Lower leg skin (tissue), 4 donors: ENCODE measurements around the gene LYZL2. TPM values are rescaled to one million over a fixed set of nuclear protein-coding genes. Genes with fewer than 3 reads are reported as not detected.
"Not testable (repeated sequence)": the region's sequence is repeated elsewhere in the genome, so short reads cannot be mapped to it uniquely, and the experiment has no call there.

ENCODE experiments used
- DNase-seq, 2 donors: peaks; one replicate each; pipeline ENCODE4 v3.0.0-alpha.2; 2019; ENCODE audit warnings: low spot score in 2 of 2
- H3K4me3 ChIP-seq: fragments of 200-600 bp; sonication (generic); 2 replicates; pipeline ENCODE4 v1.5.1; 2017; ENCODE audit warnings: mild to moderate bottlenecking, low read depth; ENCODE audit not compliant: poor library complexity, severe bottlenecking
- CTCF ChIP-seq, 3 donors: fragments of 450-650 bp; IDR thresholded peaks; one replicate each; pipeline ENCODE4 v1.5.1; 2016; ENCODE audit warnings: antibody characterized with exemption in 3 of 3, mild to moderate bottlenecking in 3 of 3, moderate library complexity in 2 of 3
- POLR2A ChIP-seq, 2 donors: fragments of 450-650 bp; IDR thresholded peaks; one replicate each; pipeline ENCODE4 v1.6.1; 2016 to 2017; ENCODE audit warnings: antibody characterized with exemption in 2 of 2, mild to moderate bottlenecking in 1 of 2, moderate library complexity in 1 of 2
- WGBS, 2 donors: methylation state at CpG; one replicate each; pipeline ENCODE4 v1.1.5; 2018; 5-methylcytosine and 5-hydroxymethylcytosine counted together
- intact Hi-C: fragments of 100-400 bp; cut with DNase I; formaldehyde crosslinking; loops from one replicate; pipeline ENCODE4 v1.15.0; 2023; ENCODE audit warnings: low total_unique reads
- total RNA-seq, 4 donors: library from RNA; depleted of rRNA; stranded (reverse); fragments of >200 nt; gene quantifications; one replicate each; pipeline ENCODE4 v1.1.0, GENCODE V29; 2016

The LYZL2 gene
- total RNA-seq, 4 donors from 2014 or later, result not detected

- WGBS, 2 donors, result 60 to 65% methylated on average over 8 of the region's 8 CpGs
- DNase-seq, result no peak
- H3K4me3 ChIP-seq, result no peak overlapping the region
- TF ChIP-seq CTCF (IDR thresholded peaks at IDR 0.05) (no peak), POLR2A (IDR thresholded peaks at IDR 0.05) (no peak)
- intact Hi-C loops, result no loop called here
Measured at GRCh38 chr10:30647089-30647488, 17.5 kb upstream of the LYZL2 start.

- intact Hi-C loops, result no loop called here
- 15 to 20% methylated on average over 2 to 15 of the region's 15 CpGs for WGBS, 2 donors
- DNase-seq, result no peak
- no peak overlapping the region for H3K4me3 ChIP-seq
- no peak for TF ChIP-seq CTCF (IDR thresholded peaks at IDR 0.05)
- TF ChIP-seq POLR2A (IDR thresholded peaks at IDR 0.05), result no peak
Measured at GRCh38 chr10:30645340-30645827, 15.8 kb upstream of the LYZL2 start.

GRCh38 chr10:30644408-30644861, 14.9 kb upstream of the LYZL2 start:
- H3K4me3 ChIP-seq, DNase-seq, intact Hi-C loops: not testable (repeated sequence)
- WGBS, 2 donors, result 73 to 78% methylated on average over 5 of the region's 5 CpGs

GRCh38 chr10:30643557-30644199, 14.1 kb upstream of the LYZL2 start:
- 69 to 73% methylated on average over 11 to 12 of the region's 12 CpGs for WGBS, 2 donors
- DNase-seq, H3K4me3 ChIP-seq, intact Hi-C loops: not testable (repeated sequence)

GRCh38 chr10:30642856-30643255, 13.3 kb upstream of the LYZL2 start:
- DNase-seq, intact Hi-C loops, H3K4me3 ChIP-seq: not testable (repeated sequence)
- 71 to 77% methylated on average over 6 to 10 of the region's 13 CpGs for WGBS, 2 donors

- intact Hi-C loops, result no loop called here
- WGBS, 2 donors, result 43 to 48% methylated on average over 6 of the region's 6 CpGs
- TF ChIP-seq CTCF (IDR thresholded peaks at IDR 0.05), result peak in 1 of 3 donors; percentile 35
- TF ChIP-seq POLR2A (IDR thresholded peaks at IDR 0.05), result no peak
- H3K4me3 ChIP-seq, result no peak overlapping the region
- DNase-seq, result no peak
Measured at GRCh38 chr10:30639946-30640786, 10.6 kb upstream of the LYZL2 start.

- DNase-seq, result no peak
- TF ChIP-seq POLR2A (IDR thresholded peaks at IDR 0.05), result no peak
- no peak for TF ChIP-seq CTCF (IDR thresholded peaks at IDR 0.05)
- H3K4me3 ChIP-seq, result no peak overlapping the region
- WGBS, 2 donors, result 67 to 73% methylated on average over 4 of the region's 4 CpGs
- intact Hi-C loops, result no loop called here
Measured at GRCh38 chr10:30637881-30638467, 8.4 kb upstream of the LYZL2 start.
